ENCODE data around the gene PPP1R9A.

PPP1R9A gene

GRCh38 chr7:94907026-94907810, at the start of gene PPP1R9A:
Gene PPP1R9A (plus strand): TSS chr7:94907594. CDS start chr7:94910114, 2,520 bp downstream.
- in situ Hi-C loops (cut with MboI; ENCODE audit: low sequenced_read_pairs), result no loop called here

- in situ Hi-C loops (cut with MboI; ENCODE audit: low sequenced_read_pairs), result no loop called here
These were observed 36.3 kb upstream of the PPP1R9A start for GRCh38 chr7:94871132-94871531.

- in situ Hi-C loops (cut with MboI; ENCODE audit: low sequenced_read_pairs), result no loop called here
These were observed 34.2 kb upstream of the PPP1R9A start for GRCh38 chr7:94873239-94873638.

DNA sequence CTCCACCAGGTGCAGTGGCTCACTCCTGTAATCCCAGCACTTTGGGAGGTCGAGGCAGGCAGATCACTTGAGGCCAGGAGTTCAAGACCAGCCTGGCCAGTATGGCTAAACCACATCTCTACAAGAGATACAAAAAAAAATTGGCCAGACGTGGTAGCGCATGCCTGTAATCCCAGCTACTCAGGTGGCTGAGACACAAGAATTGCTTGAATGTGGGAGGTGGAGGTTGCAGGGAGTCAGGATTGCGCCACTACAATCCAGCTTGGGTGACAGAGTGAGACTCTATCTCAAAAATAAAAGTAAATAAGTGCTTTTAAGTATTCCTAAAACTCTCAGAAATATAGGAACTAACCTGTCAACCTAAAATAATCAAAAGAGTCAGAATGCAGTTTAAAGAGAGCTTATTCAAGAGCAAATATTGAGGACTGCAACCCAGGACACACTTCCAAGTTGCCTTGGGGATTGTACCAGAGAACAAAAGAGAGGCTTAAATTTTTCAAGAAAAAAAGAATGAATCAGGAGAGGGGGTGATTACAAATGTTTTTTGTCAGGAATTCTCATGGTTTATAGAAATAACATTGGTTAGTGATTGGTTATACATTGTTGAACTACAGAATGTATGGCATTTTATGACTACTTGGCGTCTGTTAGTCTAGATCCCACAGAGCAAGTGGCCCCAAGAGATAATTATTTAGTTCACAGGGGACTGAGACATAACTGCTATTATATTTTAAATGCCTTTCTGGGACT, 33.2 kb upstream of the PPP1R9A start:
- in situ Hi-C loops (cut with MboI; ENCODE audit: low sequenced_read_pairs), result no loop called here

DNA sequence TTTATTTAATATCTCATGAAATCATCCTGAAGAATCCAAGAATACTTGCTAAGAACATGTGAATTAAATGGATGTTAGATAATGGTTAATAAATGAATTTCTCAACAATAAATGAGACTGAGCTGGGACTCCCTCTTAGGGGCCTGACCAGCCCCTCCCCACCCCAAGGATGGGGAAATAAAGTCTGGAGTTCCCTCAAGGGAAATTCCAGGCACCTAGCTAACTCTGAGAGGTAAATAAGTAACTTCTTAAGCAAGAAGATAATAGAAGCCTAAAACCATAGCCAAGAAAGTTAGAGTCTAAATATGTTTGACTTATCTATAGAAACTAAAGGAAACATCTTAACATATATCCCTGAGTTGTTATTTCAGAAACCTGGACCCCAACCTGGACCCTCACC, 32.2 kb upstream of the PPP1R9A start:
- in situ Hi-C loops (cut with MboI; ENCODE audit: low sequenced_read_pairs), result no loop called here

- in situ Hi-C loops (cut with MboI; ENCODE audit: low sequenced_read_pairs), result no loop called here
These were observed 29.4 kb upstream of the PPP1R9A start for GRCh38 chr7:94877731-94878670.

DNA sequence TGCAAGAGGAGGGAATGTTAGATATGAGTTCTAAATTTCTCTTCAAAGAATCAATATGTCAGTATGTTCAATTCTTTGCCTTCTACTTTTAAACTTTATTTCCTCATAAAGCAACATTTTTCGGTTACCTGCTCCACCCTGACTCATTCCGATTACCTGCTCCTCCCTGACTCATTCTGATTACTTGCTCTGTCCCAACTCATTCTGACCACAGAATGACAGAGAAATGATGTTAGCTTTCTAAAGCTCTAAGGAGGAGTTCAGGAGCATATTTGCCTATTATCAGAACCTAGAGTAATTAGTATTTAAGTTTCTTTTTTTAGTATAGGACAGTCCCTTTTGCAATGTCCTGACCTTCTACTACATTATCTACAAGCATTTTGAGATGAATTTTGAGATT, 24.5 kb upstream of the PPP1R9A start:
- in situ Hi-C loops (cut with MboI; ENCODE audit: low sequenced_read_pairs), result no loop called here

DNA sequence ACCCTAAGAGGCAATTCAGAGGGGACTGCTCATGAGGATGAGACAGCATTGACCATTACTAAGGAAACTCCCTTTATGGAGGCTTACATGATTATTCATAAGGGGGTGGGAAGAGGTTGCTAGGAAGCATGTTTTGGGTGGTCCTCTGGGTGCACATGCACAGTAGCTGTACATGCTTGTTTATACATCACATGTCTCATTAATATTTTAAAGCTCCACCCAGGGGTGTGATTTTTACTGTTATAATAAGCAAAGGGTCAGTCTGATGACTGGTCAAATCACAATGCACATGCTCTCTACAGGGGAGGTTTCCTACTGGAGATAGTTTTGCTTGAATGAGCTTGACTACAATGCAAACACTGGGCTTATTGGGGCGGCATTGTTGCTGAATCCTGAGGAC, 23.8 kb upstream of the PPP1R9A start:
- in situ Hi-C loops (cut with MboI; ENCODE audit: low sequenced_read_pairs), result no loop called here

DNA sequence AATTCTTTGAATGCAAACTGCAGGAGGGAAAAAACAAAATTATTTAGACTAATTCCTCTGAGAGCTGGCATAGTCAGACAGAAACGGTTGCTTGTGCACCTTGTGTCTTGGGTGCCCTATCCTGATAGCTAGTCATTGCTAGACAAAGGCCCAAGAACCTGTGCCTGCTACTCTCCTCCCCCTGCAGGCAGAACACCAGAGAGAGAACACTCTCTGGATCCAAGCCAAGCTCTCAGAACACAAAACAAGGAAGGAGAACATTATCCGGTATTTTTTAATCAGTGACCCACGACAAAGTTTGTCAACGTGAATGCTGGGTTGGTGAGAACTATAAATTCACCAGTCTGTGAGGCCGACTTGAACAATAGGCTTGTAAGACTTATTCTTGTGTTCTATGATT, 18.8 kb upstream of the PPP1R9A start:
- in situ Hi-C loops (cut with MboI; ENCODE audit: low sequenced_read_pairs), result no loop called here

GRCh38 chr7:94888995-94889523, 18.3 kb upstream of the PPP1R9A start:
- in situ Hi-C loops (cut with MboI; ENCODE audit: low sequenced_read_pairs), result no loop called here

DNA sequence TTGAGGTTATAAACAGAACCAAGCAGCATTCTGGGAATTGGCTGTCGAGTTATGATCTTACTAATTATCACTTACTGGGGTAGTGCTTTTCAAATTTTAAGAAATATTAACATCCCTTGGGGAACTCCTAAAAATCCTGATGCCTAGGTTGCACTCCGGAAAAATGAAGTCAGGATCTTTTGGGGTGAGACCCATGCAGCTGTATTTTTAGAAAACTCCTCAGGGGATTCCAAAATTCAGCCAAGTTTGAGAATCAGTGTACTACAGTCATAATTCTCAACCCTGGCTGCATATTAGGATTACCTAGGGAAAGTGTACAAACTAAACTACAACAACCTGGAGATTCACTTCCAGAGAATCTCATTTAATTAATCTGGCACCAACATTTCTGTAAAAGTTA, 17.2 kb upstream of the PPP1R9A start:
- in situ Hi-C loops (cut with MboI; ENCODE audit: low sequenced_read_pairs), result no loop called here

DNA sequence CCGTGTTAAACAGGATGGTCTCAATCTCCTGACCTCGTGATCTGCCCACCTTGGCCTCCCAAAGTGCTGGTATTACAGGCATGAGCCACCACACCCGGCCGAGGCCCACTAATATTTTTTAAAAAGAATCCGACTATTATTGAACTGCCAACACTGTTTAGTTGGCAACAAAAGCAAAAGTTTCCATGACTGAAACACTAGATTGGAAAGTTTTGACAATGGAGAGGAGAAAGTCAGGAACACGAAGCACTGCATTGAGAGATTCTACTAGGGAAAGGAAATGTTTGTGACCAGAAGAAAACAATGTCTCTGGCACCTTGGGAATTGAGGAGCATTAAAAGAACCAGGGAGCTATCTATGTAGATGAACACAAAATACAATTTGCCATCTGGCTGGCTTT, 13.7 kb upstream of the PPP1R9A start:
- in situ Hi-C loops (cut with MboI; ENCODE audit: low sequenced_read_pairs), result no loop called here

DNA sequence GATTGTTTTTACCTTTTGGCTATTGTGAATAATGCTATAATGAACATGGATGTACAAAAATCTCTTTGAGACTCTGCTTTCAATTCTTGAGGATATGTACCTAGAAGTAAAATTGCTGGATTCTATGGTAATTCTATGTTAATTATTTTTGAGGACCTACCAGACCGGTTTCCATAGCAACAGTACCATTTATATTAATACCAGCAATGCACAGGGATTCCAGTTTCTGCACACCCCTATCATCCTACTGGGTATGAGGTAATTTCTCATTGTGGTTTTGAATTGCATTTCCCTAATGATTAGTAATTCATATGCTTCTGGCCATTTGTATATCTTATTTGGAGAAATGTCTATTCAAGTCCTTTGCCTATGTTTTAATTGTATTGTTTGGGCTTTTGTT, 9.9 kb upstream of the PPP1R9A start:
- in situ Hi-C loops (cut with MboI; ENCODE audit: low sequenced_read_pairs), result no loop called here

DNA sequence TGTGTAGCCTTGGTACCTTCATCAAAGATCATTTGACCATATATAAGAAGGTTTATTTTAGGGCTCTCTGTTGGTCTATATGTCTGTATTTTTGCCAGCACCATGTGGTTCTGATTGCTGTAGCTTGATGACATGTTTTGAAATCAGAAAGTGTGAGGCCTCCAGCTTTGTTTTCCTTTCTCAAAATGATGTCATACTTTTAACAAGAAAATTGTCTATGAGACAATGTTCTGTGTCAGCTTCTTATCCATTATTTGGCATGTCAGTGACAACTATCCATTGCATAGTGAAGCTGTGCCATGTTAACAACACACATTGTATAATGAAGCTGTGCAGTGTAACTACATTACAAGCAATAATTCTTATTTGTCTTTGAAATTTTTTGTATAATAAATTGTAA, 9.1 kb upstream of the PPP1R9A start:
- in situ Hi-C loops (cut with MboI; ENCODE audit: low sequenced_read_pairs), result no loop called here

DNA sequence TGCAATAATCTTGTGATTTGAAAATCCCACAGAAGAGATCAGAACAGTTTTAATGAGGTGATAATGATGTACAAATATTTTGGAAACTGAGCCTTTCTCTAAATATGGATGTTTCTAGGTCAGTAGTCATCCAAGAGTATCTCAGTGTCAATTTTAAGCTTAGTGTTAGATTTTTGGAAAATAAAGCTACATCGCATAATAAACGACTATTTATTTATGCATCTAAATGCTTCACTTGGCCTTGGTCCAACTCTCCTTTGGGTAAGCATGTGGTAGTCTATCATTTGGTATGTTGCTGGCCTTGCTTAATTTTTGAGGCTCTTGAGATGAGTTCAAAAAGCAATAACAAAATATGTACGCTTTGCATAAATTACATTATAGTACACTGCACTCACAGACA, 5.4 kb upstream of the PPP1R9A start:
- in situ Hi-C loops (cut with MboI; ENCODE audit: low sequenced_read_pairs), result no loop called here

DNA sequence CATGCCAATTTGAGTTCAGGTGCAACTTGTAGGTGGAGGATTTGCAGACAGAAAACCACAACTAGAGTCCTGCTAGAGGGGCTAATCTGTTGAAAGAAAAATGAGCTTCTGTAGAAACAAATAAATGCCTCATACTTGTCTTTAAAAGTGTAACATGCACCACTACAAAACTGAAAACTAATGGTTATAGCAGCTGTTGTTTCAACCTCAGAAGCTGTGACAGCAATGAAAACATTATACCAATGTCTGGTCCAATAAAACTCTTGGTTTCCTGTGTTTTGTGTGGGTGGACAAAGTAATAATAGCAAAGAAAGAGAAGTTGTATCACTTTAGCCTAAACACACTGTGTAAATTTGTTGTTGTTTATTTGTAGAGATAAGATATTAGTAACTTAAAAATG, 3.4 kb upstream of the PPP1R9A start:
- in situ Hi-C loops (cut with MboI; ENCODE audit: low sequenced_read_pairs), result no loop called here

DNA sequence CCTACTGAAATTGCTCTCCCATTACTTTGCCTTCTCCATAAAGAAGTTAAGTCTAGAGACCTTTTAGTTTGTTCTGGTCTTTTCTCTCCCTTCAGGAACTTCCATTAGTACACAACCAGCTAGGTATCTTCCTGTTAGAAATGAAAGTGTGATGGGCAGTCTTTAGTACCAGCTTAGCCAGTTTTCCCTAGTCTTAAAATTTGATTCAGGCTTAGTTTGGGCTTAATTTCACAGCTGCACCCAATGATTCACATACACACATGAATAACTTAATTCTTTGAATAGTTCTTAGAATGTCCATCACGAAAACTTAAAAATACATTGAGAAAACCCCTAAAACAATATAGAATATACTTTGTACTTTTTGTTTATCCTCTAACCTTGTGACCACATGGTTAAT, 2.4 kb upstream of the PPP1R9A start:
- in situ Hi-C loops (cut with MboI; ENCODE audit: low sequenced_read_pairs), result no loop called here

- in situ Hi-C loops (cut with MboI; ENCODE audit: low sequenced_read_pairs), result no loop called here
These were observed 1.1 kb upstream of the PPP1R9A start for GRCh38 chr7:94906065-94906851.

DNA sequence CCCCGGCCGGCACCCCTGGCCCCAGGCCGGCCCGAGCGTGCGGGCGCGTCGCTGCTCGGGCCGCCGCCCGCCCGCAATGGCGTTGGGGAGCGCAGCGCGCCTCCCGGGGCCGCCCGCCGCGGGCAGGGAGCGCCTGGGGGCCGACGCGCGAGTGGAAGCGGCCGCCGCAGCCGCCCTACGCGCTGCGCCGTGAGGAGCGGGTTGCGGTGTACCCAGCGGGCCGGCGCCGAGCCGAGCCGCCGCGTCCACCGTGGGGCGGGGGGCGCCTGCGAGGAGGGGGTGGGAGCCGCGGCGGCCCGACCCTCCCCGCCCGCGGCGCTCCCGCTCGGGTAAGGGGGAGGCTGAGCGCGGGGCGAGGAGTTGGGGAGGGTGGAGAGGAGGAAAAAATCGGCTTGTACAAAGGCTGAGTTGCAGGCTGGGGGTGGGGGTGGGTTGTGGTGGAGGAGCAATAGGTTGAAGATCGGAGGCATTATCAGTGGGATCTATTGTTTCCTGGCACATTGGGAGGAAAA, 473 bp downstream of the PPP1R9A start:
- in situ Hi-C loops (cut with MboI; ENCODE audit: low sequenced_read_pairs), result no loop called here

Data from HL-60/S4 treated with phorbol 12-myristate 13-acetate at 8.2 ng/mL for 4 days and 3 days (cell line).